Ovary (tissue), 9 donors: ENCODE data around the gene NLGN1. TPM values are rescaled to one million over a fixed set of nuclear protein-coding genes. Genes with fewer than 3 reads are reported as not detected.

ENCODE experiments used
- DNase-seq, 5 donors: peaks; one replicate each; pipeline ENCODE4 v3.0.0-alpha.2; 2019 to 2020
- H3K27ac ChIP-seq, 2 donors: fragments of 200-600 bp; one replicate each; pipeline versions ENCODE4 v1.5.1 to v1.8.0; 2019 to 2022
- H3K27me3 ChIP-seq: fragments of 200-600 bp; one replicate; pipeline ENCODE4 v1.8.0; 2022
- H3K36me3 ChIP-seq: fragments of 200-600 bp; sonication (generic); one replicate; pipeline ENCODE4 v1.5.1; 2019
- H3K4me1 ChIP-seq: one replicate; pipeline ENCODE4 v1.8.1; 2013; ENCODE audit warnings: mild to moderate bottlenecking, moderate library complexity; ENCODE audit not compliant: insufficient read depth
- H3K4me3 ChIP-seq: fragments of 200-600 bp; sonication (generic); one replicate; pipeline ENCODE4 v1.5.1; 2017
- H3K9me3 ChIP-seq, 2 donors: fragments of 200-600 bp in 1 of 2; sonication (generic) in 1 of 2; one replicate each; pipeline versions ENCODE4 v1.5.1 to v1.8.1; 2013 to 2019; ENCODE audit warnings: mild to moderate bottlenecking in 1 of 2, moderate library complexity in 1 of 2
- EP300 ChIP-seq: sonication (generic); formaldehyde crosslinking; IDR thresholded peaks from one replicate; pipeline ENCODE4 v1.6.1; 2017; ENCODE audit warnings: antibody characterized with exemption
- POLR2A ChIP-seq: fragments of 450-650 bp; IDR thresholded peaks from one replicate; pipeline ENCODE4 v1.6.1; 2017; ENCODE audit warnings: antibody characterized with exemption, mild to moderate bottlenecking, moderate library complexity
- WGBS, 3 donors: extraction: QIAGEN DNeasy Blood & Tissue Kit in 1 of 3; methylation state at CpG; one replicate each; pipeline versions ENCODE4 v1.1.5 to v1.1.7; 2013 to 2017; 5-methylcytosine and 5-hydroxymethylcytosine counted together
- intact Hi-C, 4 donors: fragments of 100-400 bp; cut with DNase I; formaldehyde crosslinking; loops; one replicate each; pipeline versions ENCODE4 v1.11.0 to v1.15.1; 2022 to 2023
- polyA plus RNA-seq, 2 donors: library from polyadenylated mRNA; stranded (reverse); fragments of 200-250 nt in 1 of 2; fragments of 350-450 nt in 1 of 2; fragmentation: Illumina TruSeq in 1 of 2; extraction: RNeasy Lipid Tissue Mini Kit (QIAGEN cat#74804) in 1 of 2; gene quantifications; one replicate each; pipeline ENCODE4 v1.2.3, GENCODE V29; 2013 to 2014
- total RNA-seq, 7 donors: library from RNA; depleted of rRNA in 2 of 7; stranded (reverse); fragments of >200 nt in 2 of 7; fragmentation: NEBNext Ultra II Directional in 3 of 7; extraction: Animal tissue kit (Norgen Biotek cat#: 25700) in 3 of 7; gene quantifications; one replicate each; pipeline versions ENCODE4 v1.1.0 to v1.2.4, GENCODE V29; 2016 to 2023
- TF ChIP-seq, protein P1 (sequence below), 3 donors: fragments of 450-650 bp in 2 of 3; fragments of 200-600 bp in 1 of 3; IDR thresholded peaks; one replicate each; pipeline versions ENCODE4 v1.5.1 to v1.8.0; 2016 to 2022; ENCODE audit warnings: antibody characterized with exemption in 3 of 3, mild to moderate bottlenecking in 1 of 3
- donor health status: DM: no; HTN: no; CAD: no; lungs with moderate emphysema.
- donor health status: DM: no; HTN: no; CAD: no.
- donor health status: Bipolar disorder and iron deficiency.
- donor health status: DM: yes; HTN: yes; CAD: no.
- donor health status: DM: no; HTN: no; CAD: no.
- donor health status: DM: yes; HTN: yes; CAD: no.

The NLGN1 gene
- total and polyA plus RNA-seq, 9 donors, result 1.2 to 7.7 (median 4.6) TPM

DNA sequence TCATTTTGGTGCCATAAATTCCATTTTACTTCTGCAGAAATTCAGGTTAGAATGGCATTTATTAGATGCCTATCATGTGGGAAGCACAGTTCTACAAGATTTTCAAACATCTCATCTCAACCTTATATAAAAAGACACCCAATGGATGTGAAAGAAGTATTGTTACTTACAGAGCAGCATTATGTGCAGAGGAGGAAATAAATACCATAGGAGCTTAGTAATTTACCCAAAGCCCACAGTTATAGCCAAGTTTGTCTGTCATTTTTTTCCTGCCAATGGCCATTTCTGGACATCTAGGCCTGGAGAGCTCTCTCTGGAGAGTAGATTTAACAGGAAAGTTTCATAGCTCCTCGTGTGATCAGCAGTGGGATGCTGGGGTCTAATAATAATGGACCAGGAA lies 802.2 kb downstream of the NLGN1 start:
- Histone ChIP-seq H3K9me3 (no peaks in the 10 kb centered on the region), H3K27me3 (no peaks in the 10 kb centered on the region), H3K4me3 (no peak overlapping the region), H3K27ac (no peak overlapping the region), H3K36me3 (no peaks in the 10 kb centered on the region), H3K4me1 (no peaks in the 10 kb centered on the region)
- no peak for DNase-seq
- intact Hi-C loops, result no loop called here
- WGBS, 3 donors, result 85 to 95% (median 93%) methylated on average over 1 of the region's 1 CpG
- TF ChIP-seq, protein P1, sequence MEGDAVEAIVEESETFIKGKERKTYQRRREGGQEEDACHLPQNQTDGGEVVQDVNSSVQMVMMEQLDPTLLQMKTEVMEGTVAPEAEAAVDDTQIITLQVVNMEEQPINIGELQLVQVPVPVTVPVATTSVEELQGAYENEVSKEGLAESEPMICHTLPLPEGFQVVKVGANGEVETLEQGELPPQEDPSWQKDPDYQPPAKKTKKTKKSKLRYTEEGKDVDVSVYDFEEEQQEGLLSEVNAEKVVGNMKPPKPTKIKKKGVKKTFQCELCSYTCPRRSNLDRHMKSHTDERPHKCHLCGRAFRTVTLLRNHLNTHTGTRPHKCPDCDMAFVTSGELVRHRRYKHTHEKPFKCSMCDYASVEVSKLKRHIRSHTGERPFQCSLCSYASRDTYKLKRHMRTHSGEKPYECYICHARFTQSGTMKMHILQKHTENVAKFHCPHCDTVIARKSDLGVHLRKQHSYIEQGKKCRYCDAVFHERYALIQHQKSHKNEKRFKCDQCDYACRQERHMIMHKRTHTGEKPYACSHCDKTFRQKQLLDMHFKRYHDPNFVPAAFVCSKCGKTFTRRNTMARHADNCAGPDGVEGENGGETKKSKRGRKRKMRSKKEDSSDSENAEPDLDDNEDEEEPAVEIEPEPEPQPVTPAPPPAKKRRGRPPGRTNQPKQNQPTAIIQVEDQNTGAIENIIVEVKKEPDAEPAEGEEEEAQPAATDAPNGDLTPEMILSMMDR (IDR thresholded peaks at IDR 0.05), result no peak
- no peak for TF ChIP-seq POLR2A
- TF ChIP-seq EP300, result no peak

DNA sequence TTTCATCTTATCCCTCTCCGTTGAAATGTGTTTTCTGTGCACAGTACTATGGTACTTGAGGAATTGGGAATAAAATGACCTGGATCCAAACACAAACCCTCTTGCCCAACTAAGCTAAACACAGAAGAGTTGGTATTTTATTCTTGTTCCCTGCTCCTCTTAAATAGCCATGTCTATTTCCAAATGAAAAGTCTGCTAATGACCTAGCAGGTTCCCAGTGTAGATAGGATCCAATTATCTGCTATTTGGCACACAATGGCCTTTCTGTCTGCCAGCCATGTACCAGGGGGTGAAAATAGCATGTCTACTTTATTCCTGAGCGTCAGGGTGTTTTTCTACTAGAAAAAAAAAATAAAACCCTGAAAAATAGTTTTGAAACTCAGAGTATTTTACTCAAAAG lies 804.6 kb downstream of the NLGN1 start:
- H3K27me3 ChIP-seq, result no peaks in the 10 kb centered on the region
- 56 to 67% (median 65%) methylated on average over 2 of the region's 2 CpGs for WGBS, 3 donors
- no peak overlapping the region for H3K27ac ChIP-seq
- H3K36me3 ChIP-seq, result no peaks in the 10 kb centered on the region
- DNase-seq, result no peak
- H3K9me3 ChIP-seq, result no peaks in the 10 kb centered on the region
- no peaks in the 10 kb centered on the region for H3K4me1 ChIP-seq
- no peak overlapping the region for H3K4me3 ChIP-seq
- no peak for TF ChIP-seq EP300
- no peak for TF ChIP-seq POLR2A
- TF ChIP-seq, protein P1 (IDR thresholded peaks at IDR 0.05), result no peak
- intact Hi-C loops, result no loop called here

DNA sequence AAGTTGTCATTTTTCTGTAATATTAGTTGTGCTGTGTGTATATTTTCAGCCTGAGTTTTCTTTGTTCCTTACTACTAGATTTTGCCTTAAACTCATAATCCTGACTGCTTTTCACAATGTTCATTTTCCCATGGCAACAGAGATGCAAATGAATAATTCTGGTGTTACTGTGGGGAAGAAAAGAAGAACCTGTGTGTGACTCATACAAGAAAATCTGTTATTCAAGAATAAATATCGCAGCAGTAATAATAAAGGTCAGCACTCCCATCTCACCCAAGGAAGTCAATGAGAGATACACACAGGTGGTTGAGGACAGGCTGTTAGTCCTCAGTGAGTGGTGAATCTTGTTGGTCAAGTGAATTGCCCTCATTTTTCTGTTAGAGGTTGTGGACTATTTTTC lies 805.0 kb downstream of the NLGN1 start:
- WGBS, 3 donors, result 47 to 54% (median 49%) methylated on average over 1 of the region's 1 CpG
- TF ChIP-seq POLR2A, result no peak
- TF ChIP-seq EP300, result no peak
- TF ChIP-seq, protein P1 (IDR thresholded peaks at IDR 0.05), result no peak

DNA sequence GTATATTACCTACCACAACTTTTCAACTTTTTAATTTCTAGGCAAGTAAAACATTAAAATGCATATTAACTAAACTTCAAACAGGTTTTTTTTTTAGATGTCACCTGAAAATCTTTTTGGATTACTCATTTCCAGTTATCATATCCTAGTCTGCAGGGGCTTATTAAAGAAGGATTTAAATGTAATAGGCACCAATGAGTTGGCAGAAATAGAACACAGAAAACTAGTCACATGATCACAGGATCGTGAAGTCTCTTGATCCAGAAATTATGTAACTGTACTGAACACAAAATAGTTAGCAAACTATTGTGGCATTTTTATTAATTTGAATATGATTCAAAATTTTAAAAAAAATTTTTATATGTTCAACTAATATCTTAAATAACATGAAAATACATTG lies 807.2 kb downstream of the NLGN1 start:
- Histone ChIP-seq H3K4me3 (no peak overlapping the region), H3K36me3 (no peaks in the 10 kb centered on the region), H3K9me3 (no peaks in the 10 kb centered on the region), H3K4me1 (no peaks in the 10 kb centered on the region), H3K27ac (no peak overlapping the region), H3K27me3 (no peaks in the 10 kb centered on the region)
- 62 to 74% (median 70%) methylated on average over 1 of the region's 1 CpG for whole genome bisulfite sequencing, 3 donors
- TF ChIP-seq EP300 (no peak), POLR2A (no peak)
- TF ChIP-seq, protein P1 (IDR thresholded peaks at IDR 0.05), result no peak
- DNase-seq, result no peak
- intact Hi-C loops, result no loop called here

More for the DNA sequence above, 805.0 kb downstream of the NLGN1 start:
- no peaks in the 10 kb centered on the region for H3K27me3 ChIP-seq
- H3K27ac ChIP-seq, result no peak overlapping the region
- no peak for DNase-seq
- intact Hi-C loops, result no loop called here
- H3K36me3 ChIP-seq, result no peaks in the 10 kb centered on the region
- no peaks in the 10 kb centered on the region for H3K4me1 ChIP-seq
- no peaks in the 10 kb centered on the region for H3K9me3 ChIP-seq
- H3K4me3 ChIP-seq, result no peak overlapping the region
